HG03135 (cell line): ENCODE data around the gene CRTC3.

Experiments used
- ATAC-seq: cut with Tn5 transposase; IDR thresholded peaks from one replicate; pipeline ENCODE4 v1.9.1; 2021; ENCODE audit warnings: mild to moderate bottlenecking, moderate library complexity; ENCODE audit not compliant: unreplicated experiment

Gene CRTC3

DNA sequence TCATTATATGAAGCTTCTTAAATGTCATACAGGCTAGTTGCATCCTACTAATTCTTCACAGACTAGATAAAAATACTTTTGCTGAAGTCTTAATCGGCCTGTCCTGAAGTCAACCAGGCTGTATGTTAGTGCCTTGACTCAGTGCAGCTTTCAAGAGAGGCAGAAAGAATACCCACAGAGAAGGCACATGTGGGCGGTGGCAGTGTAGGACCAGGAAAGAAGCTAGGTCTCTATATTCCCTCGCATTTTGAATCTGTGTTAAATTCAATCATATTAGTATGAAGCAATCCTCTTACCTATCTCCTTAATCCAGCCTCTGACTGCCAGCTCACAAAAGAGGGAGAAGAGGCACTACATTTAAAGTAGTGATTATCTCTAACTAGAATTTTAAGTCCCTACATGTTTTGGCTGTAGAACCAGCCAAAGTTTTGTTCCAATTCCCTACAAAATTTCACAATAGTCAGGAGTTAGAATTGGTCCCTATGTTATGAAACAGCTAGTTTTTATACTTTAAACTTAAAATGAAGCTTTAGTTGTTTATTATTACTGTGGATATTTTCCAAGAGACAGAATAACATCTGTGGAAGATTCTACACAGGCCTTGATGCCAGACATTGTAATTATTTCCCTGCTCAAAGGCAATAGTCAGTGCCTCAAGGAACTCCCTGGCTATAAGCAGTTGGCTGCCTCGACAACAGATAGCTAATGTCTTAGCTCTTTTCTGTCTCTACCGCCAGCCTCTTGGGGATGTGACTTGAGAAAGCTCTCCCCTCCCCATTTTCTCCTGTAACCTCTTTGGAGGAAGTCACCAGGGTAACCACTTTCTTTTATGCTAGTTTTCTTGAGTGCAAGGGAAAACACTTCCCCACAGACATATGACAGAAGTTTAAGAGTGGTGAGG lies 31.9 kb downstream of the CRTC3 start:
- no peak for ATAC-seq

DNA sequence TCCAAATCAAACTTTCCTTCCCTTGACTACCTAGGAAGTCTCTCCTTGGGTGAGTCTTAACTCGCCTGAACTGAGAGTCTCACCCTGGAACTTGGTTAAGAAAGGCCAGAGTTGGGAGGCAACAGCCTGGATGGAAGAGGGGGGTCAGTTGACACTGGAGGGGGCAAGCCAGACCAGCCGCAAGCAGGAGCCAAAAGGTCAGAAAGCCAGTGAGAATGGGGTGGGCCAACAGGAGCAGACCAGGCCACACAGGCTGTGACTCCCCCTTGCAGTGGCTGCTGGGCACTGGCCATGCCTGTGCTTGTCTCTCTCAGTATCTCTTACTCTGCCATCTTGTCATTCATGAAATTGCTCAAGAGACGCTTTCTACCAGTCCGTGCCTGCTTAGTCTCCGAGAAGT lies 32.9 kb downstream of the CRTC3 start:
- no peak for ATAC-seq

DNA sequence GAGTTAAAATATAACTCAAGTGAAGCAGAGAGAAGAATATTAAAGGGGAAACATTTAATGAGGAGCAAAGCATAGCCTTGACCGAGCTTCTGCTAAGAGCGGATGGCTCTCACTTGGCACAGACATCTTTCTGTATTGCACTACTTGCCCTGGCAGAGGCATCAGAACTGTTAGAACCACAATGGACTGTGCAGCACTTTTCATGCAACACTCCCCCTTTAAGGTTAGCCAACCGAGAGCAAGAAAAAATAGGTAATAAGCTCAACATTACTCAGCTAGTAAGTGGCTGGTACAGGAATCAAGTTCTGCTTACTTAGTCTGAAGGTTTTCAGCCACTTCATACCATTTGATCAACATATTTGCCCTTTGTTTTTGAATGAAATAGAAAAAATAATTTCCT lies 33.7 kb downstream of the CRTC3 start:
- no peak for ATAC-seq

DNA sequence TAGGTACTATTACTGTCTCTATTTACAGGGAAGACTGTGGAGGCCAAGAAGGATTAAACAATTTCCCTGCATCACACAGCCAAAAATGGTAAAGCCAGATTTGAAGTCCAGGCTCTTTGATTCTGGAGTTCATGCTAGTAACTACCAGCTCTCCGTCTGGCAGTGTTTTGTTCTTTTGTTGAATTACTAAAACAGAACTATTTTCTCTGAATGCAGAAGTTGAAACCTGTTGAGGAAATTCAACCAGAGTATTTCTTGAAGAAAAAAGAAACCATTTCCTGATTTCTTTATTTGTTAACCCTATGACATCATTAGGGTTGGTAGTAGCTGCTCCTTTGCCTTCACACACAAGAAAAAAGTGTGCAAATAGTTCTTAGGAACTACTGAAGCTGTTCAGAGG lies 34.3 kb downstream of the CRTC3 start:
- ATAC-seq: no peak

DNA sequence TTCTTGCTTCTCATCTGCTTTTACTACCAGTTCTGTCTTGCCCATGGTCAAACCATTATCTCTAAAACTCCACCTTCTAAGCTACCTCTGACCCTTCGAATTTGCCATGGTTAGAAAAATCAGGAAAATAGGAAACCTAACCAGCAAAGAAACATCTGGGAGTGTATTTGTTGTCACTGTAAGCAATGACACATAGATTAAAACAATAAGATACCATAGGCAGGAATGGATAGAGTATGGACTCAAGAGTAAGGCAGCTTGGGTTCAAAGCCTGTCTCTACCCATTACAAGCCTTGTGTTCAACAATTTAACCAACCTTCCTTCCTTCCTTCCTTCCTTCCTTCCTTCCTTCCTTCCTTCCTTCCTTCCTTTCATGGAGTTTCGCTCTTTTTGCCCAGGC lies 34.9 kb downstream of the CRTC3 start:
- ATAC-seq: no peak

DNA sequence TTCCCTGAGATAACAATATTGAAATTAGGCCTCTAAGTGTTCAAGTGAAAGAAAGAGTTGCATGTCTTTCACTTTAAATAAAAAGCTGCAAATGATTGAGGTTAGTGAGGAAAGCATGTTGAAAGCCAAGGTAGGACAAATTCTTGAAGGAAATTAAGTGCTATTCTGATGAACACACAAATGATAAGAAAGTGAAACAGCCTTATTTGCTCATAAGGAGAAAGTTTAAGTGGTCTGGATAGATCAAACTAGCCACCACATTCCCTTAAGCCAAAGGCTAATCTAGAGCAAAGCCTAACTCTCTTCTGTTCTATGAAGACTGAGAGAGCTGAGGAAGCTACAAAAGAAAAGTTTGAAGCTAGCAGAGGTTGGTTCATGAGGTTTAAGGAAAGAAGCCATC lies 36.1 kb downstream of the CRTC3 start:
- no peak for ATAC-seq

DNA sequence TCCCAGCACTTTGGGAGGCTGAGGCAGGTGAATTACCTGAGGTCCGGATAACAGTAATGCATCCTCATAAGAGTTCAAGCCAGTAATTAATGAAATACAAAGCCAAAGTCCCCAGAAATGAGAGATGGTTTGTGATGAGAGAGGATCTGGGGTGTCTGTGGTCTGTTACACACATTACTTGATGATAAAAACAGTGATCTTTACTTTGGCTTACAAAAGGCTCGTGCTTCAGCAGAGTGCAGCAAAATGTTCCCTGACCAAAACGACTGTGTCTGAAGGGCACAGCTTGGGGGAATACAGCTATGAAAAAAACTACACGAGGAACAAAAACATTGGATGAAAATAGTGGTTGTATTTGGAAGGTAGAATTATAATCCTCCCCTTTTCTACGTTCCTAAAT lies 40.9 kb downstream of the CRTC3 start:
- no peak for ATAC-seq

DNA sequence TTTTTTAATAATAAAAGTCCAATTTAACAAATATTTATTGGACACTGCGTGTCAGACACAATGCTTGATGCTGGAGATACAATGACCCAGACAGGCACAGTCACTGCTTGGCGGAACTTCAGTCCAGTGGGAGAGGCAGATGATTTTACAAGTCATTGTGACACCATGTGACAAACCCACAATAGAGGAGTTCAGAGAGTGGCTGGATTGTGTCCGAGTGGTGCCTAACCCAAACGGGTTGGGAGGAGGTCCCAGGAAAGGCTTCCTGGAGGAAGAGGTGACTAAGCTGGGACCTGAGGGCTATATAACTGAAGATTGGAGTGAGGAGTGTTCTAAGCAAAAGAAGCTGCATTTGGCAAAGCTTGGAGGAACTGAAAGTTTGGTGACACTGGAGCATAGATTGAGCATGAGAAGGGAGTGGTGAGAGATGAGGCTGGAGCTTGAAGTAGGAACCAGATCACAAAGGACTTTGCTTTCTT lies 41.4 kb downstream of the CRTC3 start:
- no peak for ATAC-seq

DNA sequence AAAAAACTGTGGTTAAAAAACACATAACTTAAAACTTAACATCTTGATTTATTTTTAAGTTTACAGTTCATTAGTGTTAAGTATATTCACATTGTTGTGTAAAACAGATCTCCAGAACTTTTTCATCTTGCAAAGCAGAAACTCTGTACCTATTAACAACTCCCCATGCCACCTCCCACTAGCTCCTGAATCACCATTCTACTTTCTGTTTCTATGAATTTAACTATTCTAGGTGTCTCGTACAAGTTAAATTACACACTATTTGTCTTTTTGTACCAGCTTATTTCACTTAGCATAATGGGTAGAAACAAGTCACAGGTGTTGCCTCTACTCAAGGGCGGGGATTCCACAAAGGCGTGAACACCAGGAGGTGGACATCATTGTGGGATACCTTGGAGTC lies 43.2 kb downstream of the CRTC3 start:
- no peak for ATAC-seq

DNA sequence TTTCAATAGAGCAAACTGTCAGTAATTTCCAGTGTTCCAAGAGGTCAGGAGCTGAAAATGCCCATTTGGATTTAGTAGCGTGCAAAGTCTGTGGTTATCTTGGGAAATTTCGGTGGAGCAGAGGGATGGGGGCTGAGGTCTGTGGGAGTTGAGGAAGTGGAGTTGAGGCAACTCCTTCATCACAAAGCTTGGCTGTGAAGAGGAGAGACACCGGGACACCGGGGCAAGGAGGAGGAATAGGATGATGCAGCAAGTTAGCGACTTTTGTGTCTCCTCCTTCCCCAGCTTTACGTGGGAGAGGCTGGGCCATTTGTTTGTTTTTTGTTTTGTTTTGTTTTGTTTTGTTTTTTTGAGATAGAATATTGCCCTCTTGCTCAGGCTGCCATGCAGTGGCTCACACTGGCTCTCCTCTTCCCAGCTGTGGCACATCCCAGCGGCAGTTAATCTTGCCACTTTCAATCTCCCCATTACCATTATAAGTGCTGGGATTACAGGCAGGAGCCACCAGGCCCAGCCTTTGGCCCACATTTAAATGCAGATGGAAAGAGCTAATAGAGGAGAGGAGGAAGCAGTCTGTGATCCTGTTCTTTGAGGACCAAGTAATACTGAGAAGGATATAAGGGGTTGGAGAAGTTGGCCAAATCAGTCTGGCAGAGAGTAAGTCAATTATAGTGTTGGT lies 47.1 kb downstream of the CRTC3 start:
- no peak for ATAC-seq

DNA sequence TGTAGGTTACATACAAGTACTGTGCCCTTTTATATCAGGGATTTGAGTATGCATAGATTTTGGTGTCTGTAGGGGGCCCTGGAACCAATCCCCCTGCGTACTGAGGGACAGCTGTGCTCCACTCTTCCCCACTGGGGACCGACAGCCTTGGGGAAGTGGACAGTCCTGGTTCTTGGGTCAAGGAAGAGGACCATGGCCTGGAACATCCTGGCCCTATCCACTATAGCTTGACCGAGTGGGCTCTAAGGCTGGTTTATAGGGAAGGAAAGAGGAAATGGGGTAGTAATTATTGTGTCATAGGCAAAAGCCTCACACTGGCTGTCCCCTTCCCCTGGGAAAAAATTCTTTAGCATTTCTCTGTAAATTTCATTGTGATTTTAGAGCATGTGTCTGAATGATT lies 49.5 kb downstream of the CRTC3 start:
- ATAC-seq: no peak

DNA sequence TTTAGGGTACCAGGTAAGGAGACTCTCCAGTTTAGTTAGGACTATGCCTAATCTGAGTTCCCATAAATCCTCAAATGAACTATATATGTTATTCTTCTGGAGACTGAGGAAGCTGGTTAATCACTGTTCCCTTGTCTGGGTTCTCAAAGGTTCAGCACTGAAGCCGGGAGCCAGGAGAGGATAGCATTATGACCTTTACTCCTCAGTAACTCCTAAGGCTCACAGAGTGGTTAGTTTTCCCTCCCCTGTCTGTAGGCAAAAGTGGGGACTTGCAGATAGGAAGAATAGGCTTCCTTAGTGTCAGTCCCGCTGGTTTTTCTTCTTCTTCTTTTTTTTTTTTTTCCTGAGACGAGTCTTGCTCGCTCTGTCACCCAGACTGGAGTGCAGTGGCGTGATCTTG lies 50.4 kb downstream of the CRTC3 start:
- ATAC-seq: no peak

DNA sequence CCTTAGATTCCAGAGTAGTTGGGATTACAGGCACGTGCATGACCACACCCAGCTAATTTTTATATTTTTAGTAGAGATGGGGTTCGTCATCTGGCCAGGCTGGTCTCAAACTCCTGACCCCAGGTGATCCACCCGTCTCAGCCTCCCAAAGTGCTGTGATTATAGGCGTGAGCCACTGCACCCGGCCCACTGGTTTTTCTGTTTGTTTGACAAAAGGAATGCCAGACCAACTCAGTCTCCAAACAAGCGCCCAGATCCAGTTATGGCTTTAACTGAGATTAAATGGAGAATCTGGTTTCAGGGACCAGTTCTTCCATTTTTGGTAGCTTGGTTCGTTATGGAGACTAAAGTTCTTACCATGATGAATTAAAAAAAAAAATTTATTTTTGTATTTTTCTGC lies 50.8 kb downstream of the CRTC3 start:
- ATAC-seq: no peak

DNA sequence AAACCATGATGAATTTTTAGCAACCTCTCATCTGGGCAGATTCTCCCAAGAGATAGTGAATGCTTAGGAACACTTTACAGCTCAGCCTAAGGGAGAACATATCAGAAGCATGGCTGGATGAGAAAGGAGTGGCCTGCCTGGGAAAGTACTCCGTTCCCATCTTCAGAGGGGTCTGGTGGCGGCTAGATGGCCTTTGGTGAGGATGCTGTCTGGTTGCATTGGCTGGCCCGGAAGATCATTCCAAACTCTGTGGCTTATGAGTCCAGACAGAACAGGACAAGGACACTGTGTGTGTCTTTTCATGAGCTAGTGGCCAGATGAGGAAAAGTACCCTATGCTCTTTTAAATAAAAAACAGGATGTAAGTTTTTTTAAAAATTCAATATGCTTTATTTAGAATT lies 51.2 kb downstream of the CRTC3 start:
- ATAC-seq: no peak

DNA sequence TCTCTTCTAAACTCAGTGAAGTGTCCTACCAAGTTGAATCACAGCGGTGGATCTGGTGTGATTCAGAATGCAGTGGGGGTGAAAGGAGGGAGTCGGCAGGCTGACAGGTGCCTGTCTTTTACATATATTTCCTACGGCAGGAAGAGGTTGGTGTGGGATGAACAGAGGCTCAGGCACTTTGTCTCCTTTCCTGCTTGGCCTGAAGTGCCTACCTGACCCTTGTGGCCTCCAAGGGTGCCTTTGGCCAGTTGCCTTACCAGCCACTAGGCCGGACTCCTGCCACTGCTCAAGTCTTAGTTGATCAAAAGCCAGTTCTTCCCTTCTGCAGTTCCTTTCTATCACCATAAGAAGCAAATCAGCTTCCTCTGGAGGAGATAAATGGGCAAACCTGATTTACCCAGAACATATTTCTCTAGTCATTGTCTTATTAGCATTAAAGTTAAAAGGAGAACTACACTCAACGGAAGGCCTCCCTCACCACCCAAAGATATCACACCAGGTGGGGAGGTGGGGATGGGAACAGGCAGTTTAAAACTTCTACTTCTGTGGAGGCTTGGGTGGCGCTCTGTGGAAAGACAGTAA lies 52.1 kb downstream of the CRTC3 start:
- ATAC-seq: no peak

DNA sequence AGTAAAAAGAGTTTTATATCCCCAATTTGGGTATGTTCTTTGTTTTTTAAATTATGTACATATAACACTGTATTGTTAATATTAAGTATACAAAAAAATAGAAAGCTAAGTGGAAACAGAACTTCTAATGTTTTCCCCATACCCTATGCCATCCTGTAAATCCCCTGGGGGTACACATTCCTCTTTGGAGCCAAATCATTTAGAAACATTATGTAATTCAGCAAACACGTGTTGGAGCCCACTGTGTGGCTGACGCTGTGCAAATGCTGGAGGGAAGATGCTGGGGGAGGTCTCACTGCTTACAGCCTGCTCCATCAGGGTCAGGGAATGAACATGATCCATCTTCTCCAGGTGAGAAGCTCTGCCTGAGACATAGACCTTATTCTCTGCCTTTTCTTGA lies 52.8 kb downstream of the CRTC3 start:
- ATAC-seq: no peak

DNA sequence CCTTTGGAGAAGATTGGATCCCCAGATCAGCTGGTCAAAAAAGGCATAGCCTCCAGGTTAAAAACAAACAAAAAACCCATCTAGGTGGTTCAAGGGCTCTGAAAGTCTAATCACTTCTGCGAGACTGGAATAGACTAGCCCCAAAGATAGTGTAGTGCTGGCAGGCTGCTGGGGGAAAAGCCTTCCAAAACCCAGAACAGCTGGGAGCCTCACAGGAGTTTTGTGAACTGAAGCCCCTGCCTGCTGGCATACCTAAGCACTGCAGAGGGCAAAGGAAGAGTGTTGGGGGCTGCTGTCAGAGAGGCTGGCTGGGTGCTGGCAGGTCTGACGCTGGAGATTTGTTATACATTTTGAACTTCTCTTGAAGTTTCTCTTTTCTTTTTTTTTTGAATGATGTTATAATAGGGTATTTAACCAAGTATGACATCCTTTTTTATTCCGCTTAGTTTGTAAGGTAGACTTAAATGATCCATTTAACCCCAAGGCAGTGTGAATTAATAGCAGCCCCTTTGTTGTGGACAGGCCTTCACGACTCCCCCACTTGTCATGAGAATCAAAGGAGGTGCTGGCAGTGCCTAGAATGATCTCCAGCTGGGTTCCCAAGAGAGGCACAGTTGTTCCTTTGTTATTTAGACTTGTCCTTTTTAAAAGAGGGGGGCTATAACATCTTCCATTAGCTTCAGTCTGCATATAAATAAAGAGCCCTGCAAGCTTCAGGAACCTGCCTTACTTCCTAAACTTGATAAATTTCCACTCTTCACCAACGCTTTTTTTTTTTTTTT lies 53.9 kb downstream of the CRTC3 start:
- ATAC-seq: no peak

DNA sequence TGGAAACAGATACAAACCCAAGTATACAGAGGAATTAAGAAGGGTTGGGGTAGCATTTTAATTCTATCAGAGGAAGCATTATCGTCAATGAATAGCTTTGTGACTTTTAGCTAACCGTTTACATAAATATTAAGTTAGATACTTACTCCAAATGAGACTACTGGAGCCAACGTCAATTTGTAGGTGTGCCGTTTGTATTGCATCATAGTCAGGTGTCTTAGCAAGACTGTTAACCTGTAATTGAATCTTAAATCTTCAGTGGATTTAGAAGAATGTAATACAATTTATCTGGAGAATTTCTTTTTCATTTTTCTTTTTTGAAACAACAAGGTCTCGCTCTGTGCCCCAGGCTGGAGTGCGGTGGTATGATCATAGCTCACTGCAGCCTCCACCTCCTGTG lies 55.1 kb downstream of the CRTC3 start:
- no peak for ATAC-seq

DNA sequence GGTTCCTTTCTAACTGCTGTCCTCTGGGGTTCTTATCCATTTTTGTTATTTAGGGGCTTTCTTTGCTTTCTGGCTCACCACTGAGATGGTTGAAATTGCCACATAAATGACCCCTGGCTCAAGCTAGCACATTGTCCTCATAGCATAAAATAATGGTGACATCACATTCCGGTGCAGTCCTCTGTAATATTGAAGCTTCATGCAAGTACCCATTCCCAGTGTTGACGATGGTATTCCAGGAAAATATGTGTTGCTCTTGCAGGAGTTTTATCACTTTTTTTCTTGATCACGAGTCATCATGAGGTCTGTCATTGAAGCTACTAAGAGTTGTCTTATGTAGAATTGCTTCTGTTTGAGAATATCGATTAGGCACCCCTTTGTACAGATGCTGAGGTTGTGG lies 56.1 kb downstream of the CRTC3 start:
- ATAC-seq: no peak

DNA sequence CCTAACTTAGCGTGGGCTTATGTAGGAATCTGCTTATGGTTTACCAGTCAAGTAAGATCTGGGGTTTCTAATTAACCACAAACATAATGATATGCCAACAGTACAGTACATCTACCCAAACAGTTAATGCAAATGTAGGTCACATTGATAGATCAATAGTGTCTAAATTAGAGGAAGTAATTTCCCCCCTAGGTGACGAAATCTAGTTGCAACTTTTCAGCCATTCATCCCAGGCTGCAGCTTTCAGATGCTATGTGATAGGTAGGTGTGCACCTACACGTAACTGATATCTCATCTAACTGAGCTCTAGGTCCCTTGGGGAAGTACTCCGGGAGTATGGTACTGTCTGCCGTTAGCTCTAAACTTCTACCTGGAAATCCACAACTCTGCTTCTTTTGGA lies 57.2 kb downstream of the CRTC3 start:
- ATAC-seq: no peak

DNA sequence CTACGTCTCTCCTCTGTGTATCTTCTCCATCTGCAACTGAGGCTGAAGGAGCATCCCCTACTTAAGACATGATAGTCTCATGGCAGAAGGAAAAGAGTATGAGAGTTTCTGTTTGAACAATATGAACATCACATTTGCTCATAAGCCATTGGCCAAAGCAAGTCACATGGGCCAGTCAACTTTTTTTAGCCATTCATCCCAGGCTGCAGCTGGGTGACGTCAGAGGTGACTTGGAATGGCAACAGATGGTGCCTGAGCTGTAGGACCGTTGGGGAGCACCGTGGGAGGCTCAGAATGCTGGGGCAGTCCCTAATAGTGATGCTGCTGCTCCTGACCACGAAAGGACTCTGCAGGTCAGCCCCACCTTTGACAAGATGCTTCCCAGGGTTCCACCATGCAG lies 58.7 kb downstream of the CRTC3 start:
- no peak for ATAC-seq
